T-helper 2 cell treated with Interferon-gamma antibody and Interleukin-4, amounts not matched to agents 100 ng/mL and 5 ng/mL, for 36 hours (primary cell): ENCODE results near the gene SLC25A28. TPM values are rescaled to one million over a fixed set of nuclear protein-coding genes. Genes with fewer than 3 reads are reported as not detected.
"Not testable (repeated sequence)": the region's sequence is repeated elsewhere in the genome, so short reads cannot be mapped to it uniquely, and the experiment has no call there.

Source experiments
- intact Hi-C: fragments of 100-400 bp; cut with micrococcal nuclease; formaldehyde crosslinking; loops from one replicate; pipeline ENCODE4 v1.15.1; 2023
- total RNA-seq: library from RNA; stranded (reverse); gene quantifications from 2 replicates; pipeline ENCODE4 v1.2.3, GENCODE V29; 2022

The SLC25A28 gene
- total RNA-seq, 1 donor from 2014 or later, result 53.1 TPM

DNA sequence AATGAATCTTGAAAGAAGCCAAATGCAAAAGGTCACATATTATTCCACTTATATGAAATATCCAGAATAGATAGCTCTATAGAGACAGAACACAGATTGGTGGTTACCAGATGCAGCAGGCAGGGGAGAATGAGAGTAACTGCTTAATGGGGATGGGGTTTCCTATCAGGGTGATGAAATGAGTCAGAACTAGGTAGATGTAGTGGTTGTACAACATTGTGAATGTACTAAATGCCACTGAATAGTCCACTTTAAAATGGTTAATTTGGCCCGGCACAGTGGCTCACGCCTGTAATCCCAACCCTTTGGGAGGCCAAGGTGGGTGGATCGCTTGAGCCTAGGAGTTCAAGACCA is 9.4 kb upstream of the SLC25A28 start:
- intact Hi-C loops, result no loop called here

DNA sequence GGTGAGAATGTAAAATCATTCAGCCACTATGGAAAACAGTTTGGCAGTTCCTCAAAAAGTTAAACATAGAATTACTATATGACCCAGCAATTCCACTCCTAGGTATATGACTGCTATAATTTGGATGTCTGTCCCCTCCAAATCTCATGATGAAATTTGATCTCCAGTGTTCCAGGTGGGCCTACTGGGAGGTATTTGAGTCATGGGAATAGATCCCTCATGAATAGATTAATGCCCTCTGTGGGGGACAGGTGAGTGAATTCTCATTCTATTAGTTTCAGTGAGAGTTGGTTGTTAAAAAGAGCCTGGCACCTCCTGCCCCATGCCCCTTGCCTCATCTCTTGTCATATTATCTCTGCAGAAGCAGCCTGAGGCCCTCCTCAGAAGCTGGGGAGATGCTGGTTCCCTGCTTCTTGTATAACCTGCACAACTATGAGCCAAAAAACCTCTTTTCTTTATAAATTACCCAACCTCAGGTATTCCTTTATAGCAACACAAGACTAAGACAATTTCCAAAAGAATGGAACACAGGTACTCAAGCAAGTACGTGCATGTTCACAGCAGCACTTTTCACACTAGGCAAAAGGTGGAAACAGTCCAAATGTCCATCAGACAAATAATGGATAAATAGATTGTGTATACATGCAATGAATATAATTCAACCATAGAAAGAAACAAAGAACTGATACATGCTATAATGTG is 8.8 kb upstream of the SLC25A28 start:
- intact Hi-C loops, result no loop called here

DNA sequence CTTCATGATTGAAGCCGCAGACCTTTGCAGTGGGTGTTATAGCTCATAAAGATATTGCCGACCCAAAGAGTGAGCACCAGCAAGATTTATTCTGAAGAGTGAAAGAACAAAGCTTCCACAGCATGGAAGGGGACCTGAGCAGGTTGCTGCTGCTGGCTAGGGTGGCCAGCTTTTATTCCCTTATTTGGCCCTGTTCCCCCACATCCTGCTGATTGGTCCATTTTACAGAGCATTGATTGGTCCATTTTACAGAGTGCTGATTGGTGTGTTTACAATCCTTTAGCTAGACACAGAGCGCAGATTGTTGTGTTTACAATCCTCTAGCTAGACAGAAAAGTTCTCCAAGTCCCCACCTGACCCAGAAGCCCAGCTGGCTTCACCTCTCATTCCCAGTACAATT is 4.9 kb upstream of the SLC25A28 start:
- intact Hi-C loops, result not testable (repeated sequence)

DNA sequence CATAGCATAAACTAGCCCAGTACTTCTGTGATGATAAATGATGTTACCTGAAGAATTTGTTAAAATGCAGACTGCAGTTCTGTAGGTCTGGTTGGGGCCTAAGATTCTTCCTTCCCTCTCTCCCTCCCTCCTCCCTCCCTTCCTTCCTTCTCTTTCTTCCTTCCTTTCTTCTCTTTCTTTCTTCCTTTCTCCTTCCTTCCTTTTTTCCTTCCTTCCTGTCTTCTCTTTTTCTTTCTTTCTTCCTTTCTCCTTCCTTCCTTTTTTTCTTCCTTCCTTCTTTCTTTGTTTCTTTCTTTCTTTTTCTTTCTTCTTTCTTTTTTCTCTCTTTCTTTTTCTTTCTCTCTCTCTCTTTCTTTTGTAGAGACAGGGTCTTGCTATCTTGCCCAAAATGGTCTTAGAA is 3.7 kb upstream of the SLC25A28 start:
- intact Hi-C loops, result loop anchor here (5.0 kb wide), 1 partner anchor 1728 kb away; the partner anchor contains the start of gene BTRC

DNA sequence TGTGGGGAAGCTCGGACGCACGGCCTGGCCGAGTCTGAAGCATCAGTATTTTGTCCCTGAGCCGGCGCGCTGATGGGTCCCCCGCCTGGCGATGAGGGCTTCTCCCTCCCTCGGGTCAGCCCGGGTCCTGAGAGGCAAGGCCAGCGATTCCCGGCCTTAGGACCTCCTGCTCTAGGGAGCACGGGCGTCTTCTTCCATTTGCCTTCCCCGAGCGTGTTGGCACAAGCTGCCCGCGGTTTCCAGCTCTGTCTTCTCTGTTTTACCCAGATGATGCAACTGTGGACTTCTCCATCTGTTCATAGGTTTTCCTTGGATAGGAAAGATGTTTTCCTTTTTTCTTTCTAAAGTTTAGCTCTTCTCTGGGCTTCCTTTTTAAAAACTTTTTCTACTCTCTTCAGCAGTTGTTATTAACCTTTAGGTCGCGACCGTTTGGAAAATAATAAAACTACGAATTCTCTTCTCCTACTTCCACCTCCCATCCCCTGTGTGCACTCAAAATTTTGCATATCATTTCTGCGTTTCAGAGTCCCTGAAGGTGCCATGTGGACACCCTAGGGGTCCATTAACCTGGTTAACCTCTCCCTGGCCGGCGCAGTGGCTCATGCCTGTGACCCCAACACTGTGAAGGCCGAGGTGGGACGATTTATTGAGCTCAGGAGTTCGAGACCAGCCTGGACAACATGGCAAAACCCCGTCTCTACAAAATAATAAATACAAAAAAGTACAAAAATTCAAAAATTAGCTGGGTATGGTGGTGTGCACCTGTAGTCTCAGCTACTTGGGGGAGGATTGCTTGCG is 1.4 kb upstream of the SLC25A28 start:
- intact Hi-C loops, result loop anchor here (2.0 to 5.0 kb wide), 3 partner anchors 89 to 1731 kb away; partner anchors contain the start of genes BTRC and ERLIN1

DNA sequence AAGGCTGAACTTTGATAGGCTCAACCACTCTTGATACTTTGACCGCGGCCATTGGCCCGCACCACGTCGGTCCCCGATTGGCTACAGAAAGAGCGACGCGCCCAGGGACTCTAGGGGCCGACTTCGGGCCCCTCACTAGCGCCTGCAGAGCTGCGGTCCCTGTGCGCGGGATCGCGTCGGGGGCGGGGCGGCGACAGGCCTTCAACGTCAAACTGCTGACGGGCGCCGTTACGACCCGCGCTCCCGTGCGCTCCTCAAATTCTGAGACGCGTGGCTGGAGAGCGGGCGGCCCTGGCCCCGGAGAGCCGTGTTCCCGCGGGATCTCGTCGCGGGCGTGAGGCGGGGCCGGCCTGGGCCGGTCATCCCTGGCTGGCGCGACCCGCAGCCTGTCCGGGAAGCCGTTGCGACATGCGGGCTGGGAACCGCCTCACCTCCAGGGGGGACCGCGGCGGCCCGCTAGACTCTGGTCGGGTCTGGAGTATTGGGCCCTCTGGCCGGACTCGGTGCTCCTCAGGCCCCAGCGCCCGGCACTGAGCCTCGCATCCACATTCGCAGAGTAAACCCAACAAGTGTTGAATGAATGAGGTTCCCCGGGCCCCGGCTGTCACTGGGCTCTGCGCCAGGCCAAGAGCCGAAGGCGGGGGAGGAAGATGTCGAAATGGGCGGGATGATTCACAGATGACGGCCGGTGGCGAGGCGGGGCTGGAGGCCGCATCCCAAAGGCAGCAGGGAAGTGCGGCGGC is 643 bp upstream of the SLC25A28 start:
- intact Hi-C loops, result loop anchor here (1.0 to 5.0 kb wide), 6 partner anchors 38 to 1731 kb away; partner anchors contain the start of genes BTRC, COX15, CUTC and ENTPD7

DNA sequence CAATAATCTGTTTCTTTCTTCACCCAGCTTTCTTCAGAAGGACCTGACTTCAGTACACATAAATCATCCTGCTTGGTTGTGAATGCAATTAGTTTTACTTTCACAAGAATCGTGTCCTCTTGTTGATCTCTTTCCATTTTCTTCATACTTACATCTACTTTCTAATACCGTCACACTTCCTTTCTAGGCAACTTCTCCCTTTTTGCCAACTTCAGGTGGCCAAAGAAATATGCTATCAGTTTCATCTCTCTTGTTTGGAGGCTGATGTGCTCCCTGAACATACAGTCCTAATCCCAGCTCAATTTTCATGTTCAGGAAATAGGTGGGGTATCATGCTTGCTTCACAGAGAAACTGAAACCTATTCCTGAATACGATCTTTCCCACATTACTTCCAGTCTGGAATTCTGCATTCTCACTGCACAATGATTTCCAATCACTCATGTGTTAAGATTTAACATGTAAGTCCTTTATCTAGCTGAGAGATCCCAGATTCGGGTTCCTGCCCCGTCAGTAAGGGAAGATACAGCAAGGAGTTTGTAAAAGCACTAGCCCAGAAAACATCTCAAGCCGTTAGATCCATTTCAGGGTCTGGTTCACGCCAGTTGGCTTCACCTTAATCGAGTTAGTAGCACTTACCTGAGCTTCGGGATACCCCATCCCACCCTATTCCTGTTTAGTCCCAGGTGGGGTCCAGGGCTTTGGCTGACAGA is 994 bp downstream of the SLC25A28 start:
- intact Hi-C loops, result no loop called here

DNA sequence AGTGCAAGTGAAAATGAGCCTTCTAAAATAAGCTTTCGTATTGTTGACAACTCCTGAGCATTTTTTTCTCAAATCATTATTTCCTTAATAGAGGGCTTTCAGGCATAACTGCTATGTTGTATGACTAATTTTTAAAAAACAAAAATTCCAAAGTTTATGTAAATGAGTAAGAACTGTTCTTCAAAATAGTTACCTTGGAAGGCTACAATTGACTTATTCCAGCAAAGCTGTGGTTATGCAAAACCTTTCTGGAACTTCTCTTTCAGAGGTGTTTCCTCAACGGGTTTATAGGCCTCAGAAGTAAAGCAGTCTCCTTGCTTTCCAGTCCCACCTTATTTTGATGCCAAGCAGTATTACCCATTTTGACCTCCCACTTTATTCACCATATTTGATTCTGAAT is 2.5 kb downstream of the SLC25A28 start:
- intact Hi-C loops, result no loop called here

DNA sequence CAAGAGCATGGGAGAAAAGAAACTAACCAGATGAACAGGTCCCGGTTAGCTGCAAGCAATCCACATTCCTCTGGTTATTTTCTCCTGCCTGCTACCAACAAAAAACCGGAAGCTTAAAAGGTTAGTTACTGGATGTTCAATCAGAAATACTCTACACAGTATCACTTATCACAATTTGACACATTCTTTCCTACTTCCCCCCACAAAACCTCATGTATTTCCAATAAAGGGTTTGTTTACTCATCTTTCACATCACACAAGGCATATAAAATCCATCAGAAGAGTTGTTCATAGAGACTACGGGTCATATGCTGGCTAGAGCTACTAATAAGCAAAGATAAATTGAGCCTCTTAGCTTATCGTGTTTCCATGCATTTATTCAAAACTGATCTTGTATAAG is 4.8 kb downstream of the SLC25A28 start:
- intact Hi-C loops, result no loop called here

DNA sequence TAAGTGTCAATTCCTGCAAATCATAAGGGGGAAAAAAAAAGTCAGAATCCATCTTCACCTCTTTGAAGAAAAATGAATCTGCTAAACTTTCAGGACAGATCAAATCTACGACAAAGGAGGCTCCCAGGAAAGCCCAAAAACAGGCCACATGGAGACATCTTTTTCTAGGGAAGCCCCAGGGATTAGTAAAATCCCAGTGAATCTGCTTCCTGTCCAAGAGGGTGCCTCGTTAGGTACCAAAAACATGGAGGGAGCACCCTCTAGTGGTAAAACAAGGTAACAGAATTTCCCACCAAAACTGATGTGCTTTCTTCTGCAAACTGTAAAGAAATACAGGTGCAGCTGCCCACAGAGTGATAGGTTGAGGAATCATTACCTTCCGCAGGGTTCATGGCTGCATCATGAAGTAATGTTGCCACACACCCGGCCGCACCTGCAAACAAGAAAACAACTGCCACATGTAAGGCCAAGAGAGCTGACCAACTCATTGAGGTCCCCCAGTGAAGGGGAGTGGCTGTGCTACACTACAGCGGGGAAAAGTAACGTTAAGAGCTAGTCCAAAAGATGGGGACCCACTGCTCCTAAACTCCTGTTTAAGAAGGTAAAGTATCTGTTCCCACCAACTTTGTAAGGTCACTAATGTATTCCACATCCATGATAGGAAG is 7.9 kb downstream of the SLC25A28 start:
- intact Hi-C loops, result loop anchor here (1.0 to 2.0 kb wide), 3 partner anchors 52 to 219 kb away; no protein-coding TSS in a partner anchor

DNA sequence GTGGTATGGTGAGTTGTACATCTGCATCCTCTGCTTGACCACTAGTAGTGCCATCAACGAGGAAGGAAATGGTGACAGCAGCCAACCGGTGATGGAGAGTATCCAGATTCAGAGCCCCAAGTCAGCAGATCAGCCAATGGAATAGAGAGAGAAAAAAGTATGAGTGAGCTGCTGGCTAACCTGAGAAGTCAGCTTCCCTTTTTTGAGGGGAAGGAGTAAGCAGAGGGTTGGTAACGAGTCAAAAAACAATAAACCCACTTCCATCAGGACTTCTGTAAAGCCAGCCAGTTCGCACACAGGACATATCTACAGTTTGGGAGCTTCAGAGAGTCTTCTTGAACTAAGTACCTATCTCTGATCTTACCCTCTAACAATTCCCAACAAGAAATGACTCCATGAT is 8.9 kb downstream of the SLC25A28 start:
- intact Hi-C loops, result no loop called here

DNA sequence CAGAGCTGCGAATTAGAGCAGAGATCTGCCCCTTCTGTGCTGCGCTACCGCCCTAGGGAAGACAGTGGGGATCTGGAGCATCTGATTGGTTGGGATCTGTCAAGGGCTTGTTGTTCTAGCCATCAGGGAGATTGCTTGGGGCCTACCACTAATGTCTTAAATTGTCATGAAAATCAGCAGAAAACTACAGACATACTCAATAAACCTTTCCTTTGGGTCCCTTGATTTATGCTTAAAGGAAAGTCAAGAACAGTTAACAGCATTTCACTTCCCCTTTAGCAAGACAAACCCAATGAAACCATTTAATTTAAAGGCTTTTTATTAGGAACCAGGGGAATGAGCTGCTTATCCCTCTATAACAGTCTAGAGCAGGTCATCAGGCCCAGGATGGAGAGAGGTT is 10.0 kb downstream of the SLC25A28 start:
- intact Hi-C loops, result no loop called here

DNA sequence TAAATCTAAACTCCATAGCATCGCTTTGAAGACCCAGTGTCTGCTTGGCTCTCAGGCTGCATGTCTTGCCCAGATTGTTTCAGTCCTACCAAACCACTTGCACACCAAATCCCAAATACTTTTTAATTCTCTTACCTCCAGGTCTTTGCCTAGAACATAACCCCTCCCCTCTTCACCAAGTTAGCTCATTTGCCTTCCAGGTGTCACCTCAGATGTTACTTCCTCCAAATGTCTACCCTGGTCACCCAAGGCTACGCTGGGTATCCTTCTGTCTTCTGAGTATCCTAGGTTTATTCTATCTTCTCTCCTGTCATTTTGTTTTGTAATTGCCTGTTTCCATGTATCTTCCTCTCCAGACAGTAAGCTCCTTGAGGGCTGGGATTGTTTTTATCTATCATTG is 11.1 kb downstream of the SLC25A28 start:
- intact Hi-C loops, result no loop called here

DNA sequence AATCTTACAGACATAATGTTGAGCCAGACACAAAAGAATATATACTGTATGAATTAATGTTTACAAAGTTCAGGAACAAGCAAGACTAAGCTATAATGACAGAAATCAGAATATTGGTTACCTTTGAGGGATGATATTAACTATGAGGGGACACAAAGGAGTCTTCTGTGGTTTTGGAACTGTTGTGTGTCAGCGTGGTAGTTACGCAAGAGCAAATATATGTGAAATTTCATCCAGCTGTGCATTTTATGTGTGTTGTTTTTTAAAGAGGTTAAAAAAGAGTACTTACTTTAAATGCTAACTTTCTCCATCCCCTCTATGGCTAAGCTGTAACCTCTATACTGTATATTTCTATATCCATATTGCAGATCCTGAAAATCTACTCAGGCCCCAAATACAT is 14.9 kb downstream of the SLC25A28 start:
- intact Hi-C loops, result no loop called here

DNA sequence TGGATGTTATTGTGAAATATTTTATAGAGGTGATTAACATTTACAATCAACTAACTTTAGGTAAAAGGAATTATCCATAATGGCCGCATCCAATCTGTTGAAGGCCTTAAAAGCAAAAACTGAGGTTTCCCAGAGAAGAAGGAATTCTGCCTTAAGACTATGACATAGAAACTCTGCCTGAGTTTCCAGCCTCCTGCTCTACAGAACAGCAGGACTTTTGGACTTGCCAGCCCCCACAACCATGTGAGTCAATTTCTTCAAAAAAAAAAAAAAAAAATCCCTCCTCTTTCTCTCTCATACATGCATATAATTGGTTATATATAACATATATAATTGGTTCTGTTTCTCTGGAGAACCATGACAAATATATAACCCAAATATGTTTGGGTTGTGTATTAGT is 15.4 kb downstream of the SLC25A28 start:
- intact Hi-C loops, result no loop called here

DNA sequence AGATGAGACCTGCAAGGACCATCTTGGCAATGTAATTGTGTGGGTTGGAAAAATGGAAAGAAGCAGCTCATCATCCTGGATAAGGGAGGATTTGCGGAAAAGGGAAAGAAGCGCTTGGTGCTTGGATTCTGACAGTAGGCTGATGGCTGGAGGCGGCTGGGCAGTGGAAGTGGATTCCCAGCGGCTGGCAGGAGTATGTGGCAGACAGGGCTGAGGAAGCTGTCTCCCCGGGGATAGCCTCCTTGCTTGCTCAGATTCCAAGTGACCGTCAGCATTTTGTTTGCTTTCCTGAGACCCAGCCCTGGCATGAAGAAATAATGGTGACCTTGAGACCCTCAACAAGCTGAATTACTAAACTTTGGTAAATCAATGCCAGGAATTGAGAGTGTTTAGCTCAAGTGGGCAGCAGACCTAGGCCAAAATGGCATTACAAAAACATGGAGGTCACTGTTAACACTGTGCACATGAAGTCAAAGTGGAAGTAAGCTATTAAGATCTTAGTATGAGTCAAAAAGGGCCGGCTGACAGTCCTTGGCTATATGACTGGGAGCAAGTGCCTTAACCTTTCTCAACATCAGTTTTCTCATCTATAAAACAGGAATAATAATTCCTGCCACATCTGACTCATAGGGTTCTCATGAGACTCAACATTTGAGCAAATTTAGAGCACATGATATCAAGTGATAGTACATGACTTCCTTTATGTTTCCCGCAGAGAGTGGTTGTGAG is 21.3 kb downstream of the SLC25A28 start:
- intact Hi-C loops, result no loop called here

DNA sequence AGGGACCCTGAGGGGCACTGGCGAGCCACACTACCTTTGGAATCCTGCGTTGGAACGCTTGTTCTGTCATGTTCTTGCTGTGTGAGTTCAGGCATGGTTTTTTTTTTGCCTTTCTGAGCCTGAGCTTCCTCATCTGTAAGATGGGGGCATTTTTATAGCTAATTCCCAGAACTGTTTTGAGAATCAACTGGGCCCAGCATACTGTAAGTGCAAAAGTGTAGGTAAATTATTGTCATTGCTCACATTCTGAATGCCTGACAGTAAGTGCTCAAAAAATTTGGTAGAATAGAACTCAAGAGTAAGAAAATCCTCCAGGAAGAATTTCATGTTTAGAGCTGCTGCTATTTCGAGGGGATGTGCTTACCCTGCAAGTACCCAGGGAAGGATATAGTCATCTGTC is 22.2 kb downstream of the SLC25A28 start:
- intact Hi-C loops, result no loop called here

DNA sequence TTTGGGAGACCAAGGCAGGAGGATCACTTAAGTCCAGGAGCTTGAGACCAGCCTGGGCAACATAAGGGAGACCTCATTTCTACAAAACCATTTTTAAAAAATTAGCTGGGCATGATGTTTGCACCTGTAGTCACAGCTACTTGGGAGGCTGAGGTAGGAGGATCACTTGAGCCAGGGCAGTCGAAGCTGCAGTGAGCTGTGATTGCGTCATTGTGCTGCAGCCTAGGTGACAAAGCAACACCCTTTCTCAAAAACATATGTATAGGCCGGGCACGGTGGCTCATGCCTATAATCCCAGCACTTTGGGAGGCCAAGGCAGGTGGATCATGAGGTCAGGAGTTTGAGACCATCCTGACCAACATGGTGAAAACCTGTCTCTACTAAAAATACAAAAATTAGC is 23.5 kb downstream of the SLC25A28 start:
- intact Hi-C loops, result not testable (repeated sequence)

DNA sequence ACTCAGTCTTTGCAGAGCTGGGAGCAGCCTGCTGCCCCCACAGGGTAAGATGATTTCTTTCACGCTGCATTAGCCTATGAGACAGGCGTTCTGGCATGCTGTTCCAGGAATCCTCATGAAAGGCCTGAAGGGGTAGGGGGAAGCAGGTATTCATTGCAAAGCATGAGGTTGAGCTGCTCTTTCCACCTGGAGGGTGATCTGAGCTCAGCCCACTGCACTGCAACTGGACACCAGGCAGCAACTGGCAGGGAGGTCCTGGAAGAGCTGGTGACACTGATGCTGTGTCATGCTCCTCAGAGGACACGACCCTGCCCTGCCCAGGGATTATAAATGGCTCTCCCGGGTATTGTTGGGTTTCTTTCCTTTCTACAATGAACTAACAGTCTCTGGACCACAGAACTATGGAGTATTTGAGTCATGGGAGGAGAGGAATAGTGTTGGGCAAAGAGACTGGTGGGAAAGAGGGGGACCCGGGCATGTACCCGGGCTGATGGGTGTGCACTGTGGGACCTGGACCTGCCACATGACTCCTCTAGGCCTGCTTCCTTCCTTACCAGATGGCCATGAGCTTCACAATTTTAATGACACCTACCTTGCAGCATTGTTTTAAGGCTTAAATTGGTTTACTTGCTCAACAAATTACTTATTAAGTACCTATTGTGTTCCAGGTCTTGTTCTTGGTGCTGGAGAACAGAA is 24.3 kb downstream of the SLC25A28 start:
- intact Hi-C loops, result no loop called here
